ENCODE results near the gene VAV3. TPM values are rescaled to one million over a fixed set of nuclear protein-coding genes. Genes with fewer than 3 reads are reported as not detected.
"Not testable (repeated sequence)": the region's sequence is repeated elsewhere in the genome, so short reads cannot be mapped to it uniquely, and the experiment has no call there.

VAV3 gene
- total RNA-seq, 2 donors from 2014 or later, result 7.3 to 7.9 TPM

DNA sequence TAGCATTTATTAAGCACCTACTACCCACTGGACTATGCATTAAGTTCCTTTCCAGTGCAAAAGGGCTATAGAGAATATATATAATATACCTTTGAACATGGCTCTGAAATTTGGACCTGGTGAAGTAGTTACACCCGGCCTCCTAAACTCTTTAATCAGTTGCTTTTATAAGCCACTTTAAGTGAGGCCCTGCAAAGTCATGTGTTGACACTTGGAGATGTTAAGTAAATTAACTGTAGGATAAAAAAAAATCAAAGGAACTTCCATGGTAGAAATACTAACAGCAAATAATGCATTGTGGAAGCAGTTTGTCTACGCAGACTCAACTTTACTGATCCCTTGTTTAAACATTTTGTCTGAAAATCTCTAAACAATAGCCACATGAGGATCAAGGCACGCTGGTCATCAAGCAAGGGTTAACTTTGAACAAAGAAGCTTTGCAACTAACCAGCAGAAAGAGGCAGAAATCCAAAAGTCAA lies 283.9 kb downstream of the VAV3 start:
- no peak for DNase-seq (ENCODE audit: low spot score)
- intact Hi-C loops (cut with DNase I), result no loop called here

DNA sequence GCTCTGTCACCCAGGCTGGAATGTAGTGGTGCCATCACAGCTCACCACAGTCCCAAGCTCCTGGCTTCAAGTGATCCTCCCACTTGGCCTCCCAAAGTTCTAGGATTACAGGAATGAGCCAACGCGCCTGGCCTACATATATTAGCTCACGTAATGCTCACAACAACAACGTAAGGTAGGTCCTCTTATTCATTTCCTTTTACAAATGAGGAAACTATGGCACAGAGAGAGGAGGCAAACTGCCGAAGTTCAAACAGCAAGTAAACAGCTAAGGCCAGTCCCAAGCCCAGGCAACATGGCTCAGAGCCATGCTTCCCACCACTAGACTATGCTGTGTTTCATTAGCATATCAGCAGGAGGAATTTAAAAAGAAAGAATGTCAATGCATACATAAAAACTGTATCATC lies 284.4 kb downstream of the VAV3 start:
- intact Hi-C loops (cut with DNase I), result no loop called here
- no peak for DNase-seq (ENCODE audit: low spot score)

DNA sequence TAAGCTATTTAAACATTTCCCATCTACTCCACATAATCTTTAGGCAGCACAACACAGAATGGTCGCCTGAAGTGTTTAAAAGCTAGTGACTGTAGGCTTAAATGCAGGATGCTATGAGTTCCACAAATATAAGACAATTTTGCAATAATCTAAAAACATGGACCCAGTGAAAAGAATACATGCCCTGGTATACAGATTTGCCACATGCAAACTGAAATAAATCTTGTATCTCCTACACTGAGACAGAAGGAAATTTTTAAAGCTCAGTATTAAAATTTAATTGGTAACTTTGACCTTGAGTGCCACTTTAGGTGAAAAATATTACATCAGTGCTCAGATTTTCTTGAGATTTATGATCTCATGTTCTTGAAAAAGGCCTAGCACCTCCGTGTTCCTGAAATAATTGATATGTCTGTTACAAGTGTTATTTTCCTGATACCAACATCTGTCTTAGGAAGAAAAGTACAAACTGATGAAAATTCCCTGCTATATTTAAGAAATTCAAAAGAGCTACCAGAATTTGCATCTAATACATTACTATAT lies 285.5 kb downstream of the VAV3 start:
- intact Hi-C loops (cut with DNase I), result no loop called here
- no peak for DNase-seq (ENCODE audit: low spot score)

- intact Hi-C loops (cut with DNase I), result no loop called here
Measured at GRCh38 chr1:107678993-107679392, 286.0 kb downstream of the VAV3 start.

GRCh38 chr1:107677697-107678096 lies 287.3 kb downstream of the VAV3 start:
- intact Hi-C loops (cut with DNase I), result no loop called here
- DNase-seq (ENCODE audit: low spot score), result no peak

More at GRCh38 chr1:107678993-107679392, 286.0 kb downstream of the VAV3 start:
- no peak for DNase-seq (ENCODE audit: low spot score)

DNA sequence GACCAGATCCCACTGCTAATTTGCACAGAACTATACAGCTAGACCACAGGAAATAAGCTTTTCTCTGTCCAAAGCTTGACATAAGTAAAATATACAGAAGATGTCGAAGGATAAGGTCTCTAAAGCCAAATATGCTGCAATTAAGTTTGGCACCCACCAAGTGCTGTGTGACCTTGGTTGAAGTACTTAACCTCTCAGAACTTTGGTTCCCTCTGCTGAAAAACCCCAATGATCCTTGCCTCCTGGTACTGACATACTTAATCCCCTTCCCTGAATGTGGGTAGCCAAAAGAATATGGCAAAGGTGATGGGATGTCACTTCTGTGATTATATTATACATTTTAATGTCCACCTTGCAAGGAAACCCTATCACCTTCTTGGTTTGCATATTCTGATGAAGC lies 290.5 kb downstream of the VAV3 start:
- no peak for DNase-seq (ENCODE audit: low spot score)
- intact Hi-C loops (cut with DNase I), result no loop called here

DNA sequence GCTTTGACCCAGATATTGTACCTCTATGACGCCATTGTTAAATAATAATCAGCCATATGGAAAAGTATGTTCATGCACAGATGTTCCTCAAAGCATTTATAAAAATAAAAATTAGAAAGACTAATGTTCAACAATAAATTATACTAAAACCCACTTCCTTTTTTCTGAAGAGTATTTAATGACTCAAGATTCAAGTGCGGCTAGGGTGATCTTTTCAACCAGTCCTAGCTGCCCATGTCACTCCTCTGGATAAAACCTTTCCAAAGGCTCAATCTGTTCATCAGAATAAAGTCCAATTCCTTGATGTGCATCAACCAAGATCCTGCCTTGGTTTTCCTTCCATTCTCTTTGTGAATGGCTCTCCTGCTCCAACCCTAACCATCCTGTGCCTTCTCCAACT lies 292.0 kb downstream of the VAV3 start:
- intact Hi-C loops (cut with DNase I), result no loop called here
- DNase-seq (ENCODE audit: low spot score), result no peak

GRCh38 chr1:107670397-107671040 lies 294.5 kb downstream of the VAV3 start:
- no peak for DNase-seq (ENCODE audit: low spot score)
- intact Hi-C loops (cut with DNase I), result no loop called here

GRCh38 chr1:107669996-107670395 lies 295.0 kb downstream of the VAV3 start:
- intact Hi-C loops (cut with DNase I), result loop anchor here in 1 of 2 donors (5.0 kb wide), 1 partner anchor 528 kb away; the partner anchor contains the start of gene NTNG1
- DNase-seq (ENCODE audit: low spot score), result no peak

- DNase-seq (ENCODE audit: low spot score), result no peak
- intact Hi-C loops (cut with DNase I), result loop anchor here in 1 of 2 donors (5.0 kb wide), 1 partner anchor 526 kb away; the partner anchor contains the start of gene NTNG1
Measured at GRCh38 chr1:107668762-107669161, 296.2 kb downstream of the VAV3 start.

DNA sequence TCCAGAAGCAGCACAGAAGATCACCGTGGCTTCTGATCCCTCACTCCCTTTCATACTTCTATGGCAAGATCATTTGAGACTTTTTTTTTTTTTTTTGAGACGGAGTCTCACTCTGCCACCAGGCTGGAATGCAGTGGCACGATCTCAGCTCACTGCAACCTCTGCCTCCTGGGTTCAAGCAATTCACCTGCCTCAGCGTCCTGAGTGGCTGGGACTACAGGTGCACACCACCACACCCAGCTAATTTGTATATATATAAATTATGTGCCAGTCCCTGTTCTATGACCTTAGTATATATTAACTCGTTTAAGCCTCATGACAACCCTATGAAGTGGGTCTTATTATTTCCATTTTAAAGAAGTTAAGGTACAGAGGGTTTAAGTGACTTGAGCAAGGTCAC lies 298.5 kb downstream of the VAV3 start:
- intact Hi-C loops (cut with DNase I), result loop anchor here in 1 of 2 donors (5.0 kb wide), 1 partner anchor 524 kb away; the partner anchor contains the start of gene NTNG1
- DNase-seq (ENCODE audit: low spot score), result no peak

DNA sequence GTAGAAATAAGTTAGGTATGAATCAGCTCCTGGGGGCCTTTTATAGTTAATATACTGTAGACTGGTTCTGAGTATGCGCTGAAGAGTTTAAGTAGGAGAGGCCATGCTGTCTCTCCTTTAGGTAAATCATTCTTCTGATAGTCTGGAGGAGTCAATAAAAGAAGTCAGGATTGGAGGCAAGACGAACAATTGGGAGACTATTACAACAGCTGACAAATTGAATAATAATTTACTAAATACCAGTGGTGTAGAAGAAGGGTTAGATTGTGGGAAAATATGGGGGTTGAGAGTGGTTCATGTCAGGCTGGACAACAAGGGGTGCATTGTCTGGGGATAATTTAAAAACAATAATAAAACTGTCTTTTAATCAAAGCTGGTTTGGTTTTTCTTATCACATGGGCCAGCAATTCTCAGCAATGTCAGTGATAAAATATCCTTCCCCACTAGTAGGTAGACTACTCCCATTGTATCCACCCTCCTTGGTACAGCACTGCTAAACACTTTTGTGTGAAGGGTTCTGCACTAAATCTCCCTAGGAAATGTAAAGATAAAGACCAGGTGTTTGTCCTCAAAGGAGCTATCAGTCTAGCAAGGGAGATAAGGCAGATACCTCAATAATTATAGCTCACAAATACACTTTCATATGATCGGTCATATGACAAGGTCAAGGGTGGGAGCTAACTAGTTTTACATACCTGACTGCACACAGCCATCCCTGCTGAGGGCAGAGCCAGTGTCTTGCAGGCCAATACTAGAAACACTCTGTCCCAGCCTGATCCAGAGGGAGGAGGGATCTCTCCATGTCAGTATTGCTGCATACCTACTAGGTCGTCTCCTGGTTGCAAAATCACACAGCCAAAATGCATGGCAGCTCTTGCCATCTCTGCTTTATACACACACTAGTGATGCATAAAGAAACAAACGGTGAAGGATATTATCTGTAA lies 299.7 kb downstream of the VAV3 start:
- intact Hi-C loops (cut with DNase I), result loop anchor here in 1 of 2 donors (5.0 kb wide), 1 partner anchor 523 kb away; the partner anchor contains the start of gene NTNG1
- DNase-seq (ENCODE audit: low spot score), result no peak

DNA sequence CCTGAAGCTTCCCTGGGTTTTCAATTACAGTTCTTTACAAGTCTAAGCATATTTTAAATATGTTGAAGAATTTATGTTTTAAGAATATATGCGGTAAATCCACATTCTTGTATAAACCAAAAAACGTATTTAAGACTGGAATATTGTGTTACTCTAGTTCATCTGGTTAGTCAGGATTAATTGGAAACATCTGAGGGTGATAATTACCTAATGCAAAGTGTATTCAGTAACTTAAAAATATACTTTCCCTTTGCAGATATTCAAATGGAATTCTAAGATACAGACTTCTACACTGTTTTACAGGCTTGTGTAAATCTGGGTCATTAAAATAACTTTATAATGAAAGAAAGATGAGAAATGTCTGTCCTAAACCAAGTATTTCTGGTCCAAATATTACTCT lies 302.0 kb downstream of the VAV3 start:
- intact Hi-C loops (cut with DNase I), result no loop called here
- DNase-seq (ENCODE audit: low spot score), result no peak

GRCh38 chr1:107661158-107661557 lies 303.8 kb downstream of the VAV3 start:
- DNase-seq (ENCODE audit: low spot score), result no peak
- intact Hi-C loops (cut with DNase I), result no loop called here

- intact Hi-C loops (cut with DNase I), result no loop called here
Measured at GRCh38 chr1:107659961-107660360, 305.0 kb downstream of the VAV3 start.

GRCh38 chr1:107657356-107657755 lies 307.6 kb downstream of the VAV3 start:
- intact Hi-C loops (cut with DNase I), result no loop called here
- DNase-seq (ENCODE audit: low spot score), result no peak

More at GRCh38 chr1:107659961-107660360, 305.0 kb downstream of the VAV3 start:
- no peak for DNase-seq (ENCODE audit: low spot score)

- intact Hi-C loops (cut with DNase I), result no loop called here
- no peak for DNase-seq (ENCODE audit: low spot score)
Measured at GRCh38 chr1:107653765-107654164, 311.2 kb downstream of the VAV3 start.

GRCh38 chr1:107653005-107653404 lies 312.0 kb downstream of the VAV3 start:
- no peak for DNase-seq (ENCODE audit: low spot score)
- intact Hi-C loops (cut with DNase I), result no loop called here

GRCh38 chr1:107650825-107651224 lies 314.2 kb downstream of the VAV3 start:
- DNase-seq (ENCODE audit: low spot score); intact Hi-C loops (cut with DNase I): not testable (repeated sequence)

GRCh38 chr1:107649023-107649422 lies 316.0 kb downstream of the VAV3 start:
- intact Hi-C loops (cut with DNase I), result no loop called here
- no peak for DNase-seq (ENCODE audit: low spot score)

All from posterior vena cava (tissue), 2 donors.